GM10266 (cell line): ENCODE measurements around the gene CLDN4.
"Not testable (repeated sequence)": the region's sequence is repeated elsewhere in the genome, so short reads cannot be mapped to it uniquely, and the experiment has no call there.

Source experiments
- DNase-seq: peaks from one replicate; pipeline ENCODE4 v3.0.0; 2012; ENCODE audit errors: extremely low spot score
- TF ChIP-seq, protein P1 (sequence below): IDR thresholded peaks from 2 replicates; pipeline ENCODE4 v1.5.1; 2012; ENCODE audit warnings: mild to moderate bottlenecking, low read depth; ENCODE audit not compliant: control insufficient read depth, insufficient read depth; ENCODE audit errors: missing control alignments

Gene CLDN4, protein sequence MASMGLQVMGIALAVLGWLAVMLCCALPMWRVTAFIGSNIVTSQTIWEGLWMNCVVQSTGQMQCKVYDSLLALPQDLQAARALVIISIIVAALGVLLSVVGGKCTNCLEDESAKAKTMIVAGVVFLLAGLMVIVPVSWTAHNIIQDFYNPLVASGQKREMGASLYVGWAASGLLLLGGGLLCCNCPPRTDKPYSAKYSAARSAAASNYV

DNA sequence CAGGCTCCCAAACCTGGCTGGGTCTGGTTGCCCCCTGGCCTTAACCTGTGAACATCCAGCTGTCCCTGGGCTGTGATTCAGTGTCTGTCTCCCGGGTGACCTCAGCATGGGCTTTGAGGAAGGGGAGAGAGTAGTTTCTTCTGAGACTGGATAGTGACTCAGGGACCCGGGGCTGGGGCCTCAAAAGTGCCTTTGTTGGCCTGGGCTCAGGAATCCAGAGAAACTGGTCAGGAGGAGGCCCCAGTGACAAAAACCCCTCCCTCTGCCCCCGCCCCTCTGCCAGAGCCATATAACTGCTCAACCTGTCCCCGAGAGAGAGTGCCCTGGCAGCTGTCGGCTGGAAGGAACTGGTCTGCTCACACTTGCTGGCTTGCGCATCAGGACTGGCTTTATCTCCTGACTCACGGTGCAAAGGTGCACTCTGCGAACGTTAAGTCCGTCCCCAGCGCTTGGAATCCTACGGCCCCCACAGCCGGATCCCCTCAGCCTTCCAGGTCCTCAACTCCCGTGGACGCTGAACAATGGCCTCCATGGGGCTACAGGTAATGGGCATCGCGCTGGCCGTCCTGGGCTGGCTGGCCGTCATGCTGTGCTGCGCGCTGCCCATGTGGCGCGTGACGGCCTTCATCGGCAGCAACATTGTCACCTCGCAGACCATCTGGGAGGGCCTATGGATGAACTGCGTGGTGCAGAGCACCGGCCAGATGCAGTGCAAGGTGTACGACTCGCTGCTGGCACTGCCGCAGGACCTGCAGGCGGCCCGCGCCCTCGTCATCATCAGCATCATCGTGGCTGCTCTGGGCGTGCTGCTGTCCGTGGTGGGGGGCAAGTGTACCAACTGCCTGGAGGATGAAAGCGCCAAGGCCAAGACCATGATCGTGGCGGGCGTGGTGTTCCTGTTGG is at the start of gene CLDN4:
Gene CLDN4, plus strand, starts transcription at position 316 of the 903 bp plus-strand sequence. Its CDS starts 206 bp downstream, at position 522.
- TF ChIP-seq, protein P1, sequence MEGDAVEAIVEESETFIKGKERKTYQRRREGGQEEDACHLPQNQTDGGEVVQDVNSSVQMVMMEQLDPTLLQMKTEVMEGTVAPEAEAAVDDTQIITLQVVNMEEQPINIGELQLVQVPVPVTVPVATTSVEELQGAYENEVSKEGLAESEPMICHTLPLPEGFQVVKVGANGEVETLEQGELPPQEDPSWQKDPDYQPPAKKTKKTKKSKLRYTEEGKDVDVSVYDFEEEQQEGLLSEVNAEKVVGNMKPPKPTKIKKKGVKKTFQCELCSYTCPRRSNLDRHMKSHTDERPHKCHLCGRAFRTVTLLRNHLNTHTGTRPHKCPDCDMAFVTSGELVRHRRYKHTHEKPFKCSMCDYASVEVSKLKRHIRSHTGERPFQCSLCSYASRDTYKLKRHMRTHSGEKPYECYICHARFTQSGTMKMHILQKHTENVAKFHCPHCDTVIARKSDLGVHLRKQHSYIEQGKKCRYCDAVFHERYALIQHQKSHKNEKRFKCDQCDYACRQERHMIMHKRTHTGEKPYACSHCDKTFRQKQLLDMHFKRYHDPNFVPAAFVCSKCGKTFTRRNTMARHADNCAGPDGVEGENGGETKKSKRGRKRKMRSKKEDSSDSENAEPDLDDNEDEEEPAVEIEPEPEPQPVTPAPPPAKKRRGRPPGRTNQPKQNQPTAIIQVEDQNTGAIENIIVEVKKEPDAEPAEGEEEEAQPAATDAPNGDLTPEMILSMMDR, result no peak
- no peak for DNase-seq

DNA sequence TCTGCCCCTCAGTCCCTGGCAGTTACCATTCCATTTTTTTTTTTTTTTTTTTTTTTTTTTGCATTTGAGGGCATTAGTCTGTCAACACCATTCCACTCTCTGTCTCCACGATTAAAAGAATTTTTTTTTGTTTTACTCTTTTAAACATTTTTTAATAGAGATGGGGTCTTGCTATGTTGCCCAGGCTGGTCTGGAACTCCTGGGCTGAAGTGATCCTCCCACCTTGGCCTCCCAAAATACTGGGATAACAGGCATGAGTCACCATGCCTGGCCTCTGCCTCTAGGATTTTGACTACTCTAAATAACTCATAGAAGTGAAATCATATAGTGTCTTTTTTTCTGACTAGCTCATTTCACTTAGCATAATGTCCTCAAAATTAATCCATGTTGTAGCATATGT is 44.2 kb upstream of the CLDN4 start:
- TF ChIP-seq, protein P1, result no peak
- no peak for DNase-seq

- DNase-seq, result not testable (repeated sequence)
Measured at GRCh38 chr7:73787786-73788048, 43.1 kb upstream of the CLDN4 start.

GRCh38 chr7:73789051-73789450 is 41.7 kb upstream of the CLDN4 start:
- TF ChIP-seq, protein P1, result no peak
- DNase-seq, result no peak

GRCh38 chr7:73791170-73791690 is 39.6 kb upstream of the CLDN4 start:
- DNase-seq, result not testable (repeated sequence)

DNA sequence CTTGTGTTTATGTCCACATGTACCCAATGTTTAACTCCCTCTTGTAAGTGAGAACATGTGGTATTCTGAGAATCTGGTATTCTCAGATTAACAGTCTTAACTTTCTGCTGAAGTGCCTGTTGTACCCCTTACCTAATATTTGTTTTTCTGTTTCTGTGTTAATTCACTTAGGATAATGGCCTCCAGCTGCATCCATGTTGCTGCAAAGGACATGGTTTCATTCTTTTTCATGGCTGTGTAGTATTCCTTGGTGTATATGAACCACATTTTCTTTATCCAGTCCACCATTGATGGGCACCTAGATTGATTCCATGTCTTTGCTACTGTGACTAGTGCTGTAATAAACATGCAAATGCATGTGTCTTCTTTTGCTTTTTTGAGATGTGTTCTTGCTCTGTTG is 35.6 kb upstream of the CLDN4 start:
- DNase-seq, result not testable (repeated sequence)

DNA sequence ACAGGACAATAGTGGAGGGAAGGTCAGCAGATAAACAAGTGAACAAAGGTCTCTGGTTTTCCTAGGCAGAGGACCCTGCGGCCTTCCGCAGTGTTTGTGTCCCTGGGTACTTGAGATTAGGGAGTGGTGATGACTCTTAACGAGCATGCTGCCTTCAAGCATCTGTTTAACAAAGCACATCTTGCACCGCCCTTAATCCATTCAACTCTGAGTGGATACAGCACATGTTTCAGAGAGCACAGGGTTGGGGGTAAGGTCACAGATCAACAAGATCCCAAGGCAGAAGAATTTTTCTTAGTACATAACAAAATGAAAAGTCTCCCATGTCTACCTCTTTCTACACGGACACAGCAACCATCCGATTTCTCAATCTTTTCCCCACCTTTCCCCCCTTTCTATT is 34.1 kb upstream of the CLDN4 start:
- DNase-seq, result not testable (repeated sequence)

- not testable (repeated sequence) for DNase-seq
Measured at GRCh38 chr7:73797176-73797575, 33.6 kb upstream of the CLDN4 start.

GRCh38 chr7:73799282-73800141 is 31.3 kb upstream of the CLDN4 start:
- TF ChIP-seq, protein P1, result no peak
- DNase-seq, result no peak
